Endothelial cell (in vitro differentiated cells): ENCODE measurements around the gene TNFAIP3. TPM values are rescaled to one million over a fixed set of nuclear protein-coding genes. Genes with fewer than 3 reads are reported as not detected.
"Not testable (repeated sequence)": the region's sequence is repeated elsewhere in the genome, so short reads cannot be mapped to it uniquely, and the experiment has no call there.

ENCODE experiments used
- DNase-seq: peaks from one replicate; pipeline ENCODE4 v3.0.0; 2021; ENCODE audit warnings: low spot score
- H3K27ac Mint-ChIP-seq: one replicate; pipeline ENCODE4 v1.8.0; 2021; ENCODE audit warnings: mixed read lengths, inconsistent platforms; ENCODE audit not compliant: unreplicated experiment
- H3K27me3 Mint-ChIP-seq: one replicate; pipeline ENCODE4 v1.8.0; 2021; ENCODE audit warnings: mild to moderate bottlenecking, moderate library complexity, mixed read lengths, inconsistent platforms; ENCODE audit not compliant: unreplicated experiment
- H3K36me3 Mint-ChIP-seq: one replicate; pipeline ENCODE4 v1.8.0; 2021; ENCODE audit warnings: mild to moderate bottlenecking, low read depth, mixed read lengths, inconsistent platforms; ENCODE audit not compliant: unreplicated experiment
- H3K4me1 Mint-ChIP-seq: one replicate; pipeline ENCODE4 v1.8.0; 2021; ENCODE audit warnings: mild to moderate bottlenecking, mixed read lengths, inconsistent platforms; ENCODE audit not compliant: unreplicated experiment
- H3K4me3 Mint-ChIP-seq: one replicate; pipeline ENCODE4 v1.8.0; 2021; ENCODE audit warnings: mild to moderate bottlenecking, mixed read lengths, inconsistent platforms; ENCODE audit not compliant: unreplicated experiment
- H3K9me3 Mint-ChIP-seq: one replicate; pipeline ENCODE4 v1.8.0; 2021; ENCODE audit warnings: mixed read lengths, inconsistent platforms; ENCODE audit not compliant: unreplicated experiment
- CTCF ChIP-seq: fragments of 200-600 bp; sonication (generic); IDR thresholded peaks from one replicate; pipeline ENCODE4 v1.5.0; 2021; ENCODE audit warnings: antibody characterized with exemption; ENCODE audit not compliant: unreplicated experiment
- total RNA-seq: library from RNA; stranded (reverse); fragmentation: NEBNext Ultra II Directional; extraction: Animal tissue kit (Norgen Biotek cat#: 25700); gene quantifications from one replicate; pipeline ENCODE4 v1.2.1, GENCODE V29; 2021; ENCODE audit not compliant: unreplicated experiment

TNFAIP3 gene
- total RNA-seq, 1 donor from 2014 or later: 22.6 TPM

DNA sequence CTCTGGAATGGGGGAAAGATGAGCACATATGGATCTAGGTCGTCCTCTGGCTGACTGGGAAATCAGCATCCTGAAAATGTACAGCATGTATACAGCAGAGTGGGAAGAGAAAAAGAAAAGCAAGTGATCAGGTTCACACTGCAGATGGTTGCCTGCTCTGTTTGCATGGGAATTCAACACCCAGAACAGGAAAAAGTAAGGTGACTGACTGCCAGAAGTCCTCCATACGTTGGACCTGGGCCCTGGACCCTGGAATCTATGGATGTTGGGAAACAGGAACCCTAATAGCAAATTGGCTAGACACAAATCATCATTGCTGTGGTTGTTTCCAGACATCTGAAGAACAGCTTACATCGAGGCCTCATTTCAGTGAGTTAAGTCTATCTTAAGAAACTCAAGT, 30.3 kb upstream of the TNFAIP3 start:
- H3K4me3 Mint-ChIP-seq: no peak overlapping the region
- peaks cover 11% of the 10 kb centered on the region for H3K9me3 Mint-ChIP-seq
- H3K27ac Mint-ChIP-seq: no peak overlapping the region
- no peak for TF ChIP-seq CTCF
- no peak for DNase-seq
- peaks cover 3% of the 10 kb centered on the region for H3K36me3 Mint-ChIP-seq
- peaks cover 11% of the 10 kb centered on the region for H3K4me1 Mint-ChIP-seq
- H3K27me3 Mint-ChIP-seq: peaks cover 2% of the 10 kb centered on the region

GRCh38 chr6:137838090-137838489, 29.0 kb upstream of the TNFAIP3 start:
- H3K27me3 Mint-ChIP-seq, H3K27ac Mint-ChIP-seq, H3K36me3 Mint-ChIP-seq, H3K4me3 Mint-ChIP-seq, DNase-seq: not testable (repeated sequence)
- peaks cover 11% of the 10 kb centered on the region for H3K4me1 Mint-ChIP-seq
- H3K9me3 Mint-ChIP-seq: peaks cover 11% of the 10 kb centered on the region

- H3K36me3 Mint-ChIP-seq, H3K27ac Mint-ChIP-seq, H3K27me3 Mint-ChIP-seq, H3K4me3 Mint-ChIP-seq, DNase-seq: not testable (repeated sequence)
- Mint-ChIP-seq H3K9me3 (peaks cover 11% of the 10 kb centered on the region), H3K4me1 (peaks cover 11% of the 10 kb centered on the region)
Measured at GRCh38 chr6:137838597-137838996, 28.5 kb upstream of the TNFAIP3 start.

DNA sequence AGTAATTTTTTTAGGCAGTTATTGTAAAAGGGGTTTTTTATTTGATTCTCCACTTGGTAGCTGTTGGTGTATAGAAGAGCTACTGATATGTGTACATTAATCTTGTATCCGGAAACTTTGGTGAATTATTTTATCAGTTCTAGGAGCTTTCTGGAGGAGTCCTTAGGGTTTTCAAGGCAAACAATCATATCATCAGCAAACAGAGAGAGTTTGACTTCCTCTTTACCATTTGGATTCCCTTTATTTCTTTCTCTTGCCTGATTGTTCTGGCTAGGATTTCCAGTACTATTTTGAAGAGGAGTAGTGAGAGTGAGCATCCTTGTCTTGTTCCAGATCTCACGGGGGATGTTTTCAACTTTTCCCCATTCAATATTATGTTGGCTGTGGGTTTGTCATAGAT, 28.0 kb upstream of the TNFAIP3 start:
- peaks cover 11% of the 10 kb centered on the region for H3K9me3 Mint-ChIP-seq
- H3K4me1 Mint-ChIP-seq: peaks cover 11% of the 10 kb centered on the region
- H3K27me3 Mint-ChIP-seq: peaks cover 3% of the 10 kb centered on the region
- peaks cover 6% of the 10 kb centered on the region for H3K36me3 Mint-ChIP-seq
- no peak overlapping the region for H3K27ac Mint-ChIP-seq
- no peak for TF ChIP-seq CTCF
- no peak overlapping the region for H3K4me3 Mint-ChIP-seq
- DNase-seq: no peak

GRCh38 chr6:137840252-137840651, 26.8 kb upstream of the TNFAIP3 start:
- H3K4me3 Mint-ChIP-seq: no peak overlapping the region
- no peak for TF ChIP-seq CTCF
- H3K27ac Mint-ChIP-seq: no peak overlapping the region

DNA sequence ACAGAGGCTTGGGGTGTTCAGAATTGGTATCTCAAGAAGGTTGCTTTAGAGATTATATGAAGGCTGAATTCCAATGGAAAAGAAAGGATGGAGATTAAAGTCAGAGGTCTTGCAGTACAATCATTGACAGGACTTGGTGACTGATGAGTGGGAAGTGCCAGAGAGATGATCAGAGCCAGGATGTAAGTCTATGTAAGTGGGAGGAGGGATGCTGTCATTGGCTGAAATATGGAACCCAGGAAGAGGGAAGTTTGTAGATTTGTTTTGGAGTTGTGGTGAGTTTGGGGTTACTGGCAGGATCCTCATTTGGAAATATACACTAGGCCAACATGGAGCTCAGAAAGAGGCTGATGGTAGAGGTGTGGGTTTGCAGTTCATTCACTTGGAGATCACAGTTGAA, 23.8 kb upstream of the TNFAIP3 start:
- DNase-seq: no peak
- Mint-ChIP-seq H3K4me3 (no peak overlapping the region), H3K4me1 (no peaks in the 10 kb centered on the region), H3K27me3 (peaks cover 3% of the 10 kb centered on the region), H3K27ac (no peak overlapping the region), H3K9me3 (peaks cover 3% of the 10 kb centered on the region), H3K36me3 (peaks cover 3% of the 10 kb centered on the region)
- TF ChIP-seq CTCF: no peak

More at GRCh38 chr6:137840252-137840651, 26.8 kb upstream of the TNFAIP3 start:
- Mint-ChIP-seq H3K27me3 (peaks cover 3% of the 10 kb centered on the region), H3K36me3 (peaks cover 6% of the 10 kb centered on the region), H3K9me3 (peaks cover 9% of the 10 kb centered on the region), H3K4me1 (peaks cover 10% of the 10 kb centered on the region)
- no peak for DNase-seq

DNA sequence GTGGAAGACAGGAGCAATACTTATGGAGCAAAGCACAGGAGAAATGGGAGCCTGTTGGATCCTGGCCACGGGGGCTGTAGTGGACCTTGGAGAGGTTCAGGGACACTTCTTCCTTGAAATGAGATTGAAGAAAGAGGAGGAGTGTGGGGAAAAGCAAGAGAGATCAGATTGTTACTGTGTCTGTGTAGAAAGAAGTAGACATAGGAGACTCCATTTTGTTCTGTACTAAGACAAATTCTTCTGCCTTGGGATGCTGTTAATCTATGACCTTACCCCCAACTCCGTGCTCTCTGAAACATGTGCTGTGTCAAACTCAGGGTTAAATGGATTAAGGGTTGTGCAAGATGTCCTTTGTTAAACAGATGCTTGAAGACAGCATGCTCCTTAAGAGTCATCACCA, 22.7 kb upstream of the TNFAIP3 start:
- not testable (repeated sequence) for DNase-seq, H3K9me3 Mint-ChIP-seq, H3K27ac Mint-ChIP-seq, H3K36me3 Mint-ChIP-seq, H3K27me3 Mint-ChIP-seq, H3K4me1 Mint-ChIP-seq, H3K4me3 Mint-ChIP-seq

DNA sequence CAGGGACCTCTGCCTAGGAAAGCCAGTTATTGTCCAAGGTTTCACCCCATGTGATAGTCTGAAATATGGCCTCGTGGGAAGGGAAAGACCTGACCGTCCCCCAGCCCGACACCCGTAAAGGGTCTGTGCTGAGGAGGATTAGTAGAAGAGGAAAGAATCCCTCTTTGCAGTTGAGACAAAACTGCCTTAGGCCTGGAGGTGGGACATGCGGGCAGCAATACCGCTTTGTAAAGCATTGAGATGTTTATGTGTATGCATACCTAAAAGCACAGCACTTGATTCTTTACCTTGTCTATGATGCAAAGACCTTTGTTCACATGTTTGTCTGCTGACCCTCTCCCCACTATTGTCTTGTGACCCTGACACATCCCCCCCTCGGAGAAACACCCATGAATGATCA, 22.3 kb upstream of the TNFAIP3 start:
- not testable (repeated sequence) for H3K27ac Mint-ChIP-seq, H3K36me3 Mint-ChIP-seq, H3K27me3 Mint-ChIP-seq, H3K9me3 Mint-ChIP-seq, H3K4me1 Mint-ChIP-seq, H3K4me3 Mint-ChIP-seq, DNase-seq
